ENCODE results near the gene ZNHIT2.
"Not testable (repeated sequence)": the region's sequence is repeated elsewhere in the genome, so short reads cannot be mapped to it uniquely, and the experiment has no call there.

- not testable (repeated sequence) for TF ChIP-seq GABPA (IDR thresholded peaks at IDR 0.05; ENCODE audit: borderline replicate concordance, insufficient read depth, low read length); CTCF (IDR thresholded peaks at IDR 0.05; ENCODE audit: control extremely low read depth in 1 of 3, insufficient read depth in 1 of 3, low read depth in 1 of 3, low read length in 3 of 3); RNF2 (IDR thresholded peaks at IDR 0.05; ENCODE audit: borderline replicate concordance, low read depth, low read length, missing control alignments, poor library complexity, severe bottlenecking); TAF1 (IDR thresholded peaks at IDR 0.05; ENCODE audit: low read depth, low read length); EZH2 (IDR thresholded peaks at IDR 0.05; ENCODE audit: low read depth, low read length, severe bottlenecking)
Observed at GRCh38 chr11:65118891-65119669, 1.6 kb upstream of the ZNHIT2 start.
